Lower leg skin (tissue), 3 donors: ENCODE measurements around the gene EPHA2.

Experiments used
- POLR2A ChIP-seq, 2 donors: fragments of 450-650 bp; IDR thresholded peaks; one replicate each; pipeline ENCODE4 v1.6.1; 2016 to 2017; ENCODE audit warnings: antibody characterized with exemption in 2 of 2, mild to moderate bottlenecking in 1 of 2, moderate library complexity in 1 of 2
- TF ChIP-seq, protein P1 (sequence below), 3 donors: fragments of 450-650 bp; IDR thresholded peaks; one replicate each; pipeline ENCODE4 v1.5.1; 2016; ENCODE audit warnings: antibody characterized with exemption in 3 of 3, mild to moderate bottlenecking in 3 of 3, moderate library complexity in 2 of 3

DNA sequence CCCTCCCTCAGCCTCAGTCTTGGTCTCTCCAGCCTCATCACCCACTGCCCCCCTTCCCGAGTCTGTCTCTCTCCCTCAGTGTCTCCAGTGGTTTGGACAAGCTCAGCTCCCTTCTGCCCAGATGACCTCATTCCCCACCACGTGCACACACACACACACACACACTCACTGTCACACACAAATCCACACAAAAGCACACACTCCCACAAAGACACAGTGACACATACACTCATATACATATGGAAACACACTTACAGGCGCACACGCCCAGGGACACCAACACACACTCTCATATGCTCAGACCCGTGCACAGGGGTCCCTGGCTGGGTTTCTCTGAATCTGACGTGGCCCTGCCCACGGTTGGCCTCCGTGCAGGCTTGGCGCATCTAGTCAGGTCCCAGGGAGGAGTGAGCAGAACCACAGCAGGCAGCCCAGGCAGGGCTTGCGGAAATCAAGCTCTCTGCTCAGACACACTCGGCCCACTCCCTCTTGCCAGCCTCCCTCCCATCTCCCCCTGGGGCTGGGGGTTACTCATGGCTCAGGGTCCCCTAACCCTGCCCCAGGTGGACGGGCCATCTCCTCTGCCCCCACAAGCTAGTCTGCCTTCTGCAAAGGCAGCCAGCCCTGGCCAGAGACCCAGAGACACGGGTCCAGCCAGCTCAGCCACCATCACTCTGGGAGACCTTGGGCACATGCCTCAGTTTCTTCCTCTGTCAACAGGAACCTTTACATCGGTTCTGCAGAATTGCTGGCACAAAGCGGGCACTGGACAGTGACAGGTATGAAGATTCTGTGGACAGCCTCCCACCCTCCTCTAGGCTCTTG, 43.9 kb downstream of the EPHA2 start:
- TF ChIP-seq, protein P1, sequence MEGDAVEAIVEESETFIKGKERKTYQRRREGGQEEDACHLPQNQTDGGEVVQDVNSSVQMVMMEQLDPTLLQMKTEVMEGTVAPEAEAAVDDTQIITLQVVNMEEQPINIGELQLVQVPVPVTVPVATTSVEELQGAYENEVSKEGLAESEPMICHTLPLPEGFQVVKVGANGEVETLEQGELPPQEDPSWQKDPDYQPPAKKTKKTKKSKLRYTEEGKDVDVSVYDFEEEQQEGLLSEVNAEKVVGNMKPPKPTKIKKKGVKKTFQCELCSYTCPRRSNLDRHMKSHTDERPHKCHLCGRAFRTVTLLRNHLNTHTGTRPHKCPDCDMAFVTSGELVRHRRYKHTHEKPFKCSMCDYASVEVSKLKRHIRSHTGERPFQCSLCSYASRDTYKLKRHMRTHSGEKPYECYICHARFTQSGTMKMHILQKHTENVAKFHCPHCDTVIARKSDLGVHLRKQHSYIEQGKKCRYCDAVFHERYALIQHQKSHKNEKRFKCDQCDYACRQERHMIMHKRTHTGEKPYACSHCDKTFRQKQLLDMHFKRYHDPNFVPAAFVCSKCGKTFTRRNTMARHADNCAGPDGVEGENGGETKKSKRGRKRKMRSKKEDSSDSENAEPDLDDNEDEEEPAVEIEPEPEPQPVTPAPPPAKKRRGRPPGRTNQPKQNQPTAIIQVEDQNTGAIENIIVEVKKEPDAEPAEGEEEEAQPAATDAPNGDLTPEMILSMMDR (IDR thresholded peaks at IDR 0.05), result no peak
- TF ChIP-seq POLR2A (IDR thresholded peaks at IDR 0.05), result no peak
